Measurements from ENCODE around the gene SLC27A5.

DNA sequence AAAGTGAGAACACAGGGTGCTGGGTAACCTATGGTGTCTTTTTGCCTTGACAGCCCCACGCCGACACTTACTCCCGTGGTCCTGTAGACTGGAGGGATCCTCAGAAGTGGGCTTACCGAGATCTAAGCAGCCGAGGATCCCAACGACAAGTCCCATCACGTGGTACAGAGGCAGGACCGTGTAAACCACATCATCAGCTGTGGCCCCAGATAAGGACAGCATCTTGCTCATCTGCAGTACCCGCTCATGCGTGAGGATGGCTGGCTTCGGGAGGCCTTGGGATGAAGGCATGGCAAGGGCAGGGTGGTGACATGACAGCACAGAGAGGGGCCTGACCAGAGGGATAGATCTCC lies 2.1 kb downstream of the SLC27A5 start:
- TF ChIP-seq EZH2 (IDR thresholded peaks at IDR 0.05; ENCODE audit: low read depth, unreplicated experiment) (no peak), EZH2phosphoT487 (IDR thresholded peaks at IDR 0.05; ENCODE audit: unreplicated experiment) (no peak), JUNB (IDR thresholded peaks at IDR 0.05; ENCODE audit: unreplicated experiment) (no peak), POLR2AphosphoS5 (IDR thresholded peaks at IDR 0.05; ENCODE audit: low read depth) (no peak), CREB1 (CRISPR knock-in tag; IDR thresholded peaks at IDR 0.05; ENCODE audit: low read depth) (no peak), NANOG (IDR thresholded peaks at IDR 0.05; ENCODE audit: borderline replicate concordance) (no peak), ZNF331 (CRISPR knock-in tag; IDR thresholded peaks at IDR 0.05; ENCODE audit: low read depth) (no peak), STAT1 (IDR thresholded peaks at IDR 0.05; ENCODE audit: unreplicated experiment) (no peak), ZNF114 (CRISPR knock-in tag; IDR thresholded peaks at IDR 0.05) (no peak)
- TF ChIP-seq, protein P1, sequence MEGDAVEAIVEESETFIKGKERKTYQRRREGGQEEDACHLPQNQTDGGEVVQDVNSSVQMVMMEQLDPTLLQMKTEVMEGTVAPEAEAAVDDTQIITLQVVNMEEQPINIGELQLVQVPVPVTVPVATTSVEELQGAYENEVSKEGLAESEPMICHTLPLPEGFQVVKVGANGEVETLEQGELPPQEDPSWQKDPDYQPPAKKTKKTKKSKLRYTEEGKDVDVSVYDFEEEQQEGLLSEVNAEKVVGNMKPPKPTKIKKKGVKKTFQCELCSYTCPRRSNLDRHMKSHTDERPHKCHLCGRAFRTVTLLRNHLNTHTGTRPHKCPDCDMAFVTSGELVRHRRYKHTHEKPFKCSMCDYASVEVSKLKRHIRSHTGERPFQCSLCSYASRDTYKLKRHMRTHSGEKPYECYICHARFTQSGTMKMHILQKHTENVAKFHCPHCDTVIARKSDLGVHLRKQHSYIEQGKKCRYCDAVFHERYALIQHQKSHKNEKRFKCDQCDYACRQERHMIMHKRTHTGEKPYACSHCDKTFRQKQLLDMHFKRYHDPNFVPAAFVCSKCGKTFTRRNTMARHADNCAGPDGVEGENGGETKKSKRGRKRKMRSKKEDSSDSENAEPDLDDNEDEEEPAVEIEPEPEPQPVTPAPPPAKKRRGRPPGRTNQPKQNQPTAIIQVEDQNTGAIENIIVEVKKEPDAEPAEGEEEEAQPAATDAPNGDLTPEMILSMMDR (conservative IDR thresholded peaks at IDR 0.05; ENCODE audit: low read depth in 2 of 2): no peak
- TF ChIP-seq, protein P2, sequence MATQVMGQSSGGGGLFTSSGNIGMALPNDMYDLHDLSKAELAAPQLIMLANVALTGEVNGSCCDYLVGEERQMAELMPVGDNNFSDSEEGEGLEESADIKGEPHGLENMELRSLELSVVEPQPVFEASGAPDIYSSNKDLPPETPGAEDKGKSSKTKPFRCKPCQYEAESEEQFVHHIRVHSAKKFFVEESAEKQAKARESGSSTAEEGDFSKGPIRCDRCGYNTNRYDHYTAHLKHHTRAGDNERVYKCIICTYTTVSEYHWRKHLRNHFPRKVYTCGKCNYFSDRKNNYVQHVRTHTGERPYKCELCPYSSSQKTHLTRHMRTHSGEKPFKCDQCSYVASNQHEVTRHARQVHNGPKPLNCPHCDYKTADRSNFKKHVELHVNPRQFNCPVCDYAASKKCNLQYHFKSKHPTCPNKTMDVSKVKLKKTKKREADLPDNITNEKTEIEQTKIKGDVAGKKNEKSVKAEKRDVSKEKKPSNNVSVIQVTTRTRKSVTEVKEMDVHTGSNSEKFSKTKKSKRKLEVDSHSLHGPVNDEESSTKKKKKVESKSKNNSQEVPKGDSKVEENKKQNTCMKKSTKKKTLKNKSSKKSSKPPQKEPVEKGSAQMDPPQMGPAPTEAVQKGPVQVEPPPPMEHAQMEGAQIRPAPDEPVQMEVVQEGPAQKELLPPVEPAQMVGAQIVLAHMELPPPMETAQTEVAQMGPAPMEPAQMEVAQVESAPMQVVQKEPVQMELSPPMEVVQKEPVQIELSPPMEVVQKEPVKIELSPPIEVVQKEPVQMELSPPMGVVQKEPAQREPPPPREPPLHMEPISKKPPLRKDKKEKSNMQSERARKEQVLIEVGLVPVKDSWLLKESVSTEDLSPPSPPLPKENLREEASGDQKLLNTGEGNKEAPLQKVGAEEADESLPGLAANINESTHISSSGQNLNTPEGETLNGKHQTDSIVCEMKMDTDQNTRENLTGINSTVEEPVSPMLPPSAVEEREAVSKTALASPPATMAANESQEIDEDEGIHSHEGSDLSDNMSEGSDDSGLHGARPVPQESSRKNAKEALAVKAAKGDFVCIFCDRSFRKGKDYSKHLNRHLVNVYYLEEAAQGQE (IDR thresholded peaks at IDR 0.05; ENCODE audit: unreplicated experiment): no peak
- TF ChIP-seq, protein P3, sequence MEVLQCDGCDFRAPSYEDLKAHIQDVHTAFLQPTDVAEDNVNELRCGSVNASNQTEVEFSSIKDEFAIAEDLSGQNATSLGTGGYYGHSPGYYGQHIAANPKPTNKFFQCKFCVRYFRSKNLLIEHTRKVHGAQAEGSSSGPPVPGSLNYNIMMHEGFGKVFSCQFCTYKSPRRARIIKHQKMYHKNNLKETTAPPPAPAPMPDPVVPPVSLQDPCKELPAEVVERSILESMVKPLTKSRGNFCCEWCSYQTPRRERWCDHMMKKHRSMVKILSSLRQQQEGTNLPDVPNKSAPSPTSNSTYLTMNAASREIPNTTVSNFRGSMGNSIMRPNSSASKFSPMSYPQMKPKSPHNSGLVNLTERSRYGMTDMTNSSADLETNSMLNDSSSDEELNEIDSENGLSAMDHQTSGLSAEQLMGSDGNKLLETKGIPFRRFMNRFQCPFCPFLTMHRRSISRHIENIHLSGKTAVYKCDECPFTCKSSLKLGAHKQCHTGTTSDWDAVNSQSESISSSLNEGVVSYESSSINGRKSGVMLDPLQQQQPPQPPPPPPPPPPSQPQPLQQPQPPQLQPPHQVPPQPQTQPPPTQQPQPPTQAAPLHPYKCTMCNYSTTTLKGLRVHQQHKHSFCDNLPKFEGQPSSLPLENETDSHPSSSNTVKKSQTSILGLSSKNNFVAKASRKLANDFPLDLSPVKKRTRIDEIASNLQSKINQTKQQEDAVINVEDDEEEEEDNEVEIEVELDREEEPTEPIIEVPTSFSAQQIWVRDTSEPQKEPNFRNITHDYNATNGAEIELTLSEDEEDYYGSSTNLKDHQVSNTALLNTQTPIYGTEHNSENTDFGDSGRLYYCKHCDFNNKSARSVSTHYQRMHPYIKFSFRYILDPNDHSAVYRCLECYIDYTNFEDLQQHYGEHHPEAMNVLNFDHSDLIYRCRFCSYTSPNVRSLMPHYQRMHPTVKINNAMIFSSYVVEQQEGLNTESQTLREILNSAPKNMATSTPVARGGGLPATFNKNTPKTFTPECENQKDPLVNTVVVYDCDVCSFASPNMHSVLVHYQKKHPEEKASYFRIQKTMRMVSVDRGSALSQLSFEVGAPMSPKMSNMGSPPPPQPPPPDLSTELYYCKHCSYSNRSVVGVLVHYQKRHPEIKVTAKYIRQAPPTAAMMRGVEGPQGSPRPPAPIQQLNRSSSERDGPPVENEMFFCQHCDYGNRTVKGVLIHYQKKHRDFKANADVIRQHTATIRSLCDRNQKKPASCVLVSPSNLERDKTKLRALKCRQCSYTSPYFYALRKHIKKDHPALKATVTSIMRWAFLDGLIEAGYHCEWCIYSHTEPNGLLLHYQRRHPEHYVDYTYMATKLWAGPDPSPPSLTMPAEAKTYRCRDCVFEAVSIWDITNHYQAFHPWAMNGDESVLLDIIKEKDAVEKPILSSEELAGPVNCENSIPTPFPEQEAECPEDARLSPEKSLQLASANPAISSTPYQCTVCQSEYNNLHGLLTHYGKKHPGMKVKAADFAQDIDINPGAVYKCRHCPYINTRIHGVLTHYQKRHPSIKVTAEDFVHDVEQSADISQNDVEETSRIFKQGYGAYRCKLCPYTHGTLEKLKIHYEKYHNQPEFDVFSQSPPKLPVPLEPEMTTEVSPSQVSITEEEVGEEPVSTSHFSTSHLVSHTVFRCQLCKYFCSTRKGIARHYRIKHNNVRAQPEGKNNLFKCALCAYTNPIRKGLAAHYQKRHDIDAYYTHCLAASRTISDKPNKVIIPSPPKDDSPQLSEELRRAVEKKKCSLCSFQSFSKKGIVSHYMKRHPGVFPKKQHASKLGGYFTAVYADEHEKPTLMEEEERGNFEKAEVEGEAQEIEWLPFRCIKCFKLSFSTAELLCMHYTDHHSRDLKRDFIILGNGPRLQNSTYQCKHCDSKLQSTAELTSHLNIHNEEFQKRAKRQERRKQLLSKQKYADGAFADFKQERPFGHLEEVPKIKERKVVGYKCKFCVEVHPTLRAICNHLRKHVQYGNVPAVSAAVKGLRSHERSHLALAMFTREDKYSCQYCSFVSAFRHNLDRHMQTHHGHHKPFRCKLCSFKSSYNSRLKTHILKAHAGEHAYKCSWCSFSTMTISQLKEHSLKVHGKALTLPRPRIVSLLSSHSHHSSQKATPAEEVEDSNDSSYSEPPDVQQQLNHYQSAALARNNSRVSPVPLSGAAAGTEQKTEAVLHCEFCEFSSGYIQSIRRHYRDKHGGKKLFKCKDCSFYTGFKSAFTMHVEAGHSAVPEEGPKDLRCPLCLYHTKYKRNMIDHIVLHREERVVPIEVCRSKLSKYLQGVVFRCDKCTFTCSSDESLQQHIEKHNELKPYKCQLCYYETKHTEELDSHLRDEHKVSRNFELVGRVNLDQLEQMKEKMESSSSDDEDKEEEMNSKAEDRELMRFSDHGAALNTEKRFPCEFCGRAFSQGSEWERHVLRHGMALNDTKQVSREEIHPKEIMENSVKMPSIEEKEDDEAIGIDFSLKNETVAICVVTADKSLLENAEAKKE (CRISPR knock-in tag; IDR thresholded peaks at IDR 0.05): no peak
- TF ChIP-seq, protein P4, sequence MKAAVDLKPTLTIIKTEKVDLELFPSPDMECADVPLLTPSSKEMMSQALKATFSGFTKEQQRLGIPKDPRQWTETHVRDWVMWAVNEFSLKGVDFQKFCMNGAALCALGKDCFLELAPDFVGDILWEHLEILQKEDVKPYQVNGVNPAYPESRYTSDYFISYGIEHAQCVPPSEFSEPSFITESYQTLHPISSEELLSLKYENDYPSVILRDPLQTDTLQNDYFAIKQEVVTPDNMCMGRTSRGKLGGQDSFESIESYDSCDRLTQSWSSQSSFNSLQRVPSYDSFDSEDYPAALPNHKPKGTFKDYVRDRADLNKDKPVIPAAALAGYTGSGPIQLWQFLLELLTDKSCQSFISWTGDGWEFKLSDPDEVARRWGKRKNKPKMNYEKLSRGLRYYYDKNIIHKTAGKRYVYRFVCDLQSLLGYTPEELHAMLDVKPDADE (IDR thresholded peaks at IDR 0.05): no peak

Data from GM23338 (cell line).